Measurements from ENCODE around the gene AQP3.

The AQP3 gene

GRCh38 chr9:33435821-33436277, 11.5 kb downstream of the AQP3 start:
- H3K79me2 ChIP-seq (ENCODE audit: insufficient read depth, low read length): no peaks in the 10 kb centered on the region
- H4K20me1 ChIP-seq (ENCODE audit: low read depth, low read length): no peaks in the 10 kb centered on the region
- no peaks in the 10 kb centered on the region for H3K27me3 ChIP-seq (ENCODE audit: low read length)
- TF ChIP-seq CTCF (IDR thresholded peaks at IDR 0.05; ENCODE audit: insufficient read depth, low read length, poor library complexity, severe bottlenecking) (no peak), EZH2phosphoT487 (conservative IDR thresholded peaks at IDR 0.05; ENCODE audit: low read length) (no peak)
- H3F3A ChIP-seq (ENCODE audit: insufficient read depth): no peaks in the 10 kb centered on the region
- no peaks in the 10 kb centered on the region for H3K9me2 ChIP-seq (replicated peaks; ENCODE audit: insufficient read depth, low read length)
- H3K9me3 ChIP-seq (ENCODE audit: insufficient read depth, low read length): no peaks in the 10 kb centered on the region
- H3K27ac ChIP-seq (ENCODE audit: low read depth, low read length): no peak overlapping the region
- H2AFZ ChIP-seq (ENCODE audit: low read depth, low read length, severe bottlenecking): no peak overlapping the region
- no peak overlapping the region for H3K4me2 ChIP-seq (ENCODE audit: low read depth, low read length, poor library complexity, severe bottlenecking)
- H3K9ac ChIP-seq (ENCODE audit: low read length): no peak overlapping the region
- H3K36me3 ChIP-seq (ENCODE audit: low read length): no peaks in the 10 kb centered on the region
- H3K4me3 ChIP-seq (ENCODE audit: insufficient read depth, low read length, poor library complexity, severe bottlenecking): no peak overlapping the region

GRCh38 chr9:33434317-33435105, 12.9 kb downstream of the AQP3 start:
- no peak overlapping the region for H3K4me2 ChIP-seq (ENCODE audit: low read depth, low read length, poor library complexity, severe bottlenecking)
- H2AFZ ChIP-seq (ENCODE audit: low read depth, low read length, severe bottlenecking): no peak overlapping the region
- no peak overlapping the region for H3K27ac ChIP-seq (ENCODE audit: low read depth, low read length)
- TF ChIP-seq CTCF (IDR thresholded peaks at IDR 0.05; ENCODE audit: insufficient read depth, low read length, poor library complexity, severe bottlenecking) (no peak), EZH2phosphoT487 (conservative IDR thresholded peaks at IDR 0.05; ENCODE audit: low read length) (no peak)
- no peaks in the 10 kb centered on the region for H3K9me3 ChIP-seq (ENCODE audit: insufficient read depth, low read length)
- H3K27me3 ChIP-seq (ENCODE audit: low read length): no peaks in the 10 kb centered on the region
- H3K79me2 ChIP-seq (ENCODE audit: insufficient read depth, low read length): no peaks in the 10 kb centered on the region
- H3K9me2 ChIP-seq (replicated peaks; ENCODE audit: insufficient read depth, low read length): no peaks in the 10 kb centered on the region
- no peak overlapping the region for H3K9ac ChIP-seq (ENCODE audit: low read length)
- H3F3A ChIP-seq (ENCODE audit: insufficient read depth): no peaks in the 10 kb centered on the region
- H4K20me1 ChIP-seq (ENCODE audit: low read depth, low read length): no peaks in the 10 kb centered on the region
- H3K4me3 ChIP-seq (ENCODE audit: insufficient read depth, low read length, poor library complexity, severe bottlenecking): no peak overlapping the region
- H3K36me3 ChIP-seq (ENCODE audit: low read length): no peaks in the 10 kb centered on the region

GRCh38 chr9:33433871-33434270, 13.5 kb downstream of the AQP3 start:
- no peaks in the 10 kb centered on the region for H3K27me3 ChIP-seq (ENCODE audit: low read length)
- no peak overlapping the region for H3K27ac ChIP-seq (ENCODE audit: low read depth, low read length)
- H3K79me2 ChIP-seq (ENCODE audit: insufficient read depth, low read length): no peaks in the 10 kb centered on the region

More at GRCh38 chr9:33433871-33434270, 13.5 kb downstream of the AQP3 start:
- Histone ChIP-seq H3K9ac (ENCODE audit: low read length) (no peak overlapping the region), H3K36me3 (ENCODE audit: low read length) (no peaks in the 10 kb centered on the region), H3K4me3 (ENCODE audit: insufficient read depth, low read length, poor library complexity, severe bottlenecking) (no peak overlapping the region), H4K20me1 (ENCODE audit: low read depth, low read length) (no peaks in the 10 kb centered on the region), H3K4me2 (ENCODE audit: low read depth, low read length, poor library complexity, severe bottlenecking) (no peak overlapping the region), H3F3A (ENCODE audit: insufficient read depth) (no peaks in the 10 kb centered on the region), H2AFZ (ENCODE audit: low read depth, low read length, severe bottlenecking) (no peak overlapping the region), H3K9me2 (replicated peaks; ENCODE audit: insufficient read depth, low read length) (no peaks in the 10 kb centered on the region), H3K9me3 (ENCODE audit: insufficient read depth, low read length) (no peaks in the 10 kb centered on the region)
- TF ChIP-seq CTCF (IDR thresholded peaks at IDR 0.05; ENCODE audit: insufficient read depth, low read length, poor library complexity, severe bottlenecking) (no peak), EZH2phosphoT487 (conservative IDR thresholded peaks at IDR 0.05; ENCODE audit: low read length) (no peak)
